SK-N-SH treated with all-trans-retinoic acid at 6 μM for 48 hours (cell line): ENCODE measurements around the gene SPECC1.

Experiments
- ATAC-seq: fragments of 200-7000 bp; cut with Tn5 transposase; 3 replicates; pipeline ENCODE4 v1.9.1; 2020; ENCODE audit warnings: mild to moderate bottlenecking, moderate library complexity
- ARNTL ChIP-seq: fragments of 450-650 bp; formaldehyde crosslinking; IDR thresholded peaks from 2 replicates; pipeline ENCODE4 v1.5.0; 2020; ENCODE audit warnings: low read depth, mild to moderate bottlenecking, moderate library complexity, borderline replicate concordance
- BACH2 ChIP-seq: fragments of 250-450 bp; sonication (Bioruptor Pico); IDR thresholded peaks from 2 replicates; pipeline ENCODE4 v1.9.0; 2021; ENCODE audit warnings: mild to moderate bottlenecking, borderline replicate concordance
- CSDC2 ChIP-seq: fragments of 250-450 bp; sonication (Bioruptor Pico); IDR thresholded peaks from 2 replicates; pipeline ENCODE4 v1.5.0; 2020; ENCODE audit warnings: mild to moderate bottlenecking, moderate library complexity
- ESRRG ChIP-seq: fragments of 250-450 bp; sonication (Bioruptor Pico); IDR thresholded peaks from 2 replicates; pipeline ENCODE4 v1.6.1; 2021; ENCODE audit warnings: mild to moderate bottlenecking
- GLIS3 ChIP-seq: fragments of 250-450 bp; sonication (Bioruptor Pico); IDR thresholded peaks from 2 replicates; pipeline ENCODE4 v1.5.0; 2020; ENCODE audit warnings: mild to moderate bottlenecking, moderate library complexity
- ISL1 ChIP-seq: fragments of 250-450 bp; sonication (Bioruptor Pico); IDR thresholded peaks from 2 replicates; pipeline ENCODE4 v2.1.2; 2022; ENCODE audit warnings: mild to moderate bottlenecking, moderate library complexity
- OSR1 ChIP-seq: fragments of 250-450 bp; sonication (Bioruptor Pico); IDR thresholded peaks from 2 replicates; pipeline ENCODE4 v1.8.0; 2022; ENCODE audit warnings: moderate library complexity, mild to moderate bottlenecking, inconsistent platforms
- POU6F1 ChIP-seq: fragments of 250-450 bp; sonication (Bioruptor Pico); IDR thresholded peaks from 2 replicates; pipeline ENCODE4 v1.8.0; 2021; ENCODE audit warnings: low read depth, mild to moderate bottlenecking, moderate library complexity, borderline replicate concordance
- PPARA ChIP-seq: fragments of 250-450 bp; sonication (Bioruptor Pico); IDR thresholded peaks from 2 replicates; pipeline ENCODE4 v1.5.0; 2020; ENCODE audit warnings: mild to moderate bottlenecking, borderline replicate concordance
- RARB ChIP-seq: fragments of 250-450 bp; sonication (Bioruptor Pico); IDR thresholded peaks from 2 replicates; pipeline ENCODE4 v1.8.0; 2021; ENCODE audit warnings: mild to moderate bottlenecking, moderate library complexity
- SNAI2 ChIP-seq: fragments of 250-450 bp; sonication (Bioruptor Pico); IDR thresholded peaks from 2 replicates; pipeline ENCODE4 v1.5.0; 2020; ENCODE audit warnings: mild to moderate bottlenecking, moderate library complexity
- TCF4 ChIP-seq: fragments of 250-450 bp; sonication (Bioruptor Pico); IDR thresholded peaks from 2 replicates; pipeline ENCODE4 v1.8.0; 2021; ENCODE audit warnings: mild to moderate bottlenecking, moderate library complexity, borderline replicate concordance
- TOX ChIP-seq: fragments of 250-450 bp; sonication (Bioruptor Pico); IDR thresholded peaks from 2 replicates; pipeline ENCODE4 v1.8.0; 2021; ENCODE audit warnings: mild to moderate bottlenecking, moderate library complexity, borderline replicate concordance
- ZC3H10 ChIP-seq: fragments of 250-450 bp; sonication (Bioruptor Pico); IDR thresholded peaks from 2 replicates; pipeline ENCODE4 v1.5.1; 2021; ENCODE audit warnings: mild to moderate bottlenecking, moderate library complexity
- ZFP3 ChIP-seq: fragments of 250-450 bp; sonication (Bioruptor Pico); IDR thresholded peaks from 2 replicates; pipeline ENCODE4 v1.5.0; 2020; ENCODE audit warnings: mild to moderate bottlenecking, moderate library complexity
- ZFP30 ChIP-seq: fragments of 450-650 bp; formaldehyde crosslinking; IDR thresholded peaks from 2 replicates; pipeline ENCODE4 v1.5.0; 2022; ENCODE audit warnings: mild to moderate bottlenecking, moderate library complexity
- ZNF565 ChIP-seq: fragments of 450-650 bp; formaldehyde crosslinking; conservative IDR thresholded peaks from 2 replicates; pipeline ENCODE4 v1.5.0; 2020; ENCODE audit warnings: low read depth, mild to moderate bottlenecking, moderate library complexity
- ZNF70 ChIP-seq: fragments of 450-650 bp; formaldehyde crosslinking; IDR thresholded peaks from 2 replicates; pipeline ENCODE4 v1.5.0; 2020; ENCODE audit warnings: mild to moderate bottlenecking, moderate library complexity
- ZNF8 ChIP-seq: fragments of 450-650 bp; formaldehyde crosslinking; IDR thresholded peaks from 2 replicates; pipeline ENCODE4 v1.5.0; 2020; ENCODE audit warnings: mild to moderate bottlenecking, moderate library complexity
- TF ChIP-seq, protein P1 (sequence below): fragments of 250-450 bp; sonication (Bioruptor Pico); IDR thresholded peaks from 2 replicates; pipeline ENCODE4 v1.8.0; 2020; ENCODE audit warnings: mild to moderate bottlenecking, moderate library complexity, borderline replicate concordance
- TF ChIP-seq, protein P2 (sequence below): fragments of 250-450 bp; sonication (Bioruptor Pico); IDR thresholded peaks from 2 replicates; pipeline ENCODE4 v1.5.0; 2020; ENCODE audit warnings: mild to moderate bottlenecking, moderate library complexity
- TF ChIP-seq, protein P3 (sequence below): fragments of 250-450 bp; sonication (Bioruptor Pico); IDR thresholded peaks from 2 replicates; pipeline ENCODE4 v1.5.1; 2021; ENCODE audit warnings: mild to moderate bottlenecking, moderate library complexity

Gene SPECC1

DNA sequence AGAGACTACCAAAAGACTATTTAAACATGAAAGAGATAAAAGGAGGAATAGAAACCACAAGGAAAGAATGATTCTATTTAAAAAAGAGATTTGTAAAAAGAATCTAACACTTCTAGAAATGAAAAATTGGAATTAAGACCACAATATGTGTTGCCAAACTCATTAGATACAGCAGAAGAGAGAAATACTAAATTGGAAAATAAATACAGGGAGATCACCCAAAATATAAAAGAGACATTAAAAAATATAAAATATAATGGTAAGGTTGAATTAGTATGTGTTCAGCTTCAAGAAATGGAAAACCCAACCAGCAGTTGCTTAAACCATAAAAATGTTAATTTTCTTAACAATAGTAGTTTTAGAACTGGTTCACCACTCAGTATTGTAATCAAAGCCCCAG lies 297.8 kb downstream of the SPECC1 start:
- TF ChIP-seq, protein P1, sequence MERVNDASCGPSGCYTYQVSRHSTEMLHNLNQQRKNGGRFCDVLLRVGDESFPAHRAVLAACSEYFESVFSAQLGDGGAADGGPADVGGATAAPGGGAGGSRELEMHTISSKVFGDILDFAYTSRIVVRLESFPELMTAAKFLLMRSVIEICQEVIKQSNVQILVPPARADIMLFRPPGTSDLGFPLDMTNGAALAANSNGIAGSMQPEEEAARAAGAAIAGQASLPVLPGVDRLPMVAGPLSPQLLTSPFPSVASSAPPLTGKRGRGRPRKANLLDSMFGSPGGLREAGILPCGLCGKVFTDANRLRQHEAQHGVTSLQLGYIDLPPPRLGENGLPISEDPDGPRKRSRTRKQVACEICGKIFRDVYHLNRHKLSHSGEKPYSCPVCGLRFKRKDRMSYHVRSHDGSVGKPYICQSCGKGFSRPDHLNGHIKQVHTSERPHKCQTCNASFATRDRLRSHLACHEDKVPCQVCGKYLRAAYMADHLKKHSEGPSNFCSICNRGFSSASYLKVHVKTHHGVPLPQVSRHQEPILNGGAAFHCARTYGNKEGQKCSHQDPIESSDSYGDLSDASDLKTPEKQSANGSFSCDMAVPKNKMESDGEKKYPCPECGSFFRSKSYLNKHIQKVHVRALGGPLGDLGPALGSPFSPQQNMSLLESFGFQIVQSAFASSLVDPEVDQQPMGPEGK, result no peak
- no peak for TF ChIP-seq CSDC2 (CRISPR knock-in tag)
- no peak for TF ChIP-seq TOX (CRISPR knock-in tag)
- TF ChIP-seq ZNF565, result no peak
- TF ChIP-seq ARNTL, result no peak
- TF ChIP-seq ISL1 (CRISPR knock-in tag), result 0 out of 2 replicates have a peak, but pooled peaks have one; percentile 8
- no peak for TF ChIP-seq POU6F1 (CRISPR knock-in tag)
- TF ChIP-seq ZNF8 (CRISPR knock-in tag), result no peak
- TF ChIP-seq ZFP30 (CRISPR knock-in tag), result peak; percentile 99
- no peak for TF ChIP-seq PPARA (CRISPR knock-in tag)
- TF ChIP-seq BACH2 (CRISPR knock-in tag), result no peak
- no peak for TF ChIP-seq OSR1 (CRISPR knock-in tag)
- no peak for TF ChIP-seq GLIS3 (CRISPR knock-in tag)
- ATAC-seq, result no peak

DNA sequence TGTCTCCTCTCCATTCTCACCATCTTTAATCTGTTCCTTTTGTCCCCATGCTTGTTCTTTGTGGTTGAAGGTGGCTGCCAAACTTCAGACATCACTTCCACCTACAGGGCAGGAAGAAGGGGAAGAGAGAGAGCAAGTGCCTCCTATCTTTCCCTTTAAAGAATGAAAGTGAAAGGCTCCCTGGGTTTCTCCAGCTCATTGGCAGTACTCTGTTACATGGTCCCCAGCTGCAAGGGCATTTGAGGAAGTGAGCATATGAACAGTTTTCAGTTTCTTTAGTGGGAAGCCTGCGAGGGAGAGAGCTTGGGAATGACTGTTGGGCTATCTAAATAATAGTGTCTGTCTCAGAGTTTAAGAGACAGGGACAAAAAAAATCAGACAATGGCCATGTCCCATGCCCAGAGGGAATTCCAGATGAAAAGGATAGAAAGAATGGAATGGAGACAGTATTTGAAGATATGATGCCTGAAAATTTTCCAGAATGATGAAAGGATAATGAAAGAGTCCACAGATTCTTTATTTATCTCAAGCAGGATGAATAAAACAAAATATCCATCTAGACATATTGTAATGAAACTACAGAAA lies 298.3 kb downstream of the SPECC1 start:
- no peak for TF ChIP-seq TCF4 (CRISPR knock-in tag)
- TF ChIP-seq RARB (CRISPR knock-in tag), result no peak
- TF ChIP-seq, protein P1, result no peak
- no peak for TF ChIP-seq ISL1 (CRISPR knock-in tag)
- no peak for TF ChIP-seq ZNF8 (CRISPR knock-in tag)
- TF ChIP-seq, protein P2, sequence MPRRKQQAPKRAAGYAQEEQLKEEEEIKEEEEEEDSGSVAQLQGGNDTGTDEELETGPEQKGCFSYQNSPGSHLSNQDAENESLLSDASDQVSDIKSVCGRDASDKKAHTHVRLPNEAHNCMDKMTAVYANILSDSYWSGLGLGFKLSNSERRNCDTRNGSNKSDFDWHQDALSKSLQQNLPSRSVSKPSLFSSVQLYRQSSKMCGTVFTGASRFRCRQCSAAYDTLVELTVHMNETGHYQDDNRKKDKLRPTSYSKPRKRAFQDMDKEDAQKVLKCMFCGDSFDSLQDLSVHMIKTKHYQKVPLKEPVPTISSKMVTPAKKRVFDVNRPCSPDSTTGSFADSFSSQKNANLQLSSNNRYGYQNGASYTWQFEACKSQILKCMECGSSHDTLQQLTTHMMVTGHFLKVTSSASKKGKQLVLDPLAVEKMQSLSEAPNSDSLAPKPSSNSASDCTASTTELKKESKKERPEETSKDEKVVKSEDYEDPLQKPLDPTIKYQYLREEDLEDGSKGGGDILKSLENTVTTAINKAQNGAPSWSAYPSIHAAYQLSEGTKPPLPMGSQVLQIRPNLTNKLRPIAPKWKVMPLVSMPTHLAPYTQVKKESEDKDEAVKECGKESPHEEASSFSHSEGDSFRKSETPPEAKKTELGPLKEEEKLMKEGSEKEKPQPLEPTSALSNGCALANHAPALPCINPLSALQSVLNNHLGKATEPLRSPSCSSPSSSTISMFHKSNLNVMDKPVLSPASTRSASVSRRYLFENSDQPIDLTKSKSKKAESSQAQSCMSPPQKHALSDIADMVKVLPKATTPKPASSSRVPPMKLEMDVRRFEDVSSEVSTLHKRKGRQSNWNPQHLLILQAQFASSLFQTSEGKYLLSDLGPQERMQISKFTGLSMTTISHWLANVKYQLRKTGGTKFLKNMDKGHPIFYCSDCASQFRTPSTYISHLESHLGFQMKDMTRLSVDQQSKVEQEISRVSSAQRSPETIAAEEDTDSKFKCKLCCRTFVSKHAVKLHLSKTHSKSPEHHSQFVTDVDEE (CRISPR knock-in tag), result no peak
- TF ChIP-seq SNAI2 (CRISPR knock-in tag), result no peak
- no peak for TF ChIP-seq ZFP30 (CRISPR knock-in tag)
- no peak for TF ChIP-seq ZFP3
- TF ChIP-seq, protein P3, sequence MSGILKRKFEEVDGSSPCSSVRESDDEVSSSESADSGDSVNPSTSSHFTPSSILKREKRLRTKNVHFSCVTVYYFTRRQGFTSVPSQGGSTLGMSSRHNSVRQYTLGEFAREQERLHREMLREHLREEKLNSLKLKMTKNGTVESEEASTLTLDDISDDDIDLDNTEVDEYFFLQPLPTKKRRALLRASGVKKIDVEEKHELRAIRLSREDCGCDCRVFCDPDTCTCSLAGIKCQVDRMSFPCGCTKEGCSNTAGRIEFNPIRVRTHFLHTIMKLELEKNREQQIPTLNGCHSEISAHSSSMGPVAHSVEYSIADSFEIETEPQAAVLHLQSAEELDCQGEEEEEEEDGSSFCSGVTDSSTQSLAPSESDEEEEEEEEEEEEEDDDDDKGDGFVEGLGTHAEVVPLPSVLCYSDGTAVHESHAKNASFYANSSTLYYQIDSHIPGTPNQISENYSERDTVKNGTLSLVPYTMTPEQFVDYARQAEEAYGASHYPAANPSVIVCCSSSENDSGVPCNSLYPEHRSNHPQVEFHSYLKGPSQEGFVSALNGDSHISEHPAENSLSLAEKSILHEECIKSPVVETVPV (CRISPR knock-in tag), result no peak
- TF ChIP-seq PPARA (CRISPR knock-in tag), result no peak
- no peak for TF ChIP-seq ESRRG (CRISPR knock-in tag)
- TF ChIP-seq ARNTL, result no peak
- TF ChIP-seq CSDC2 (CRISPR knock-in tag), result no peak
- TF ChIP-seq TOX (CRISPR knock-in tag), result no peak
- no peak for TF ChIP-seq ZNF565
- no peak for ATAC-seq

DNA sequence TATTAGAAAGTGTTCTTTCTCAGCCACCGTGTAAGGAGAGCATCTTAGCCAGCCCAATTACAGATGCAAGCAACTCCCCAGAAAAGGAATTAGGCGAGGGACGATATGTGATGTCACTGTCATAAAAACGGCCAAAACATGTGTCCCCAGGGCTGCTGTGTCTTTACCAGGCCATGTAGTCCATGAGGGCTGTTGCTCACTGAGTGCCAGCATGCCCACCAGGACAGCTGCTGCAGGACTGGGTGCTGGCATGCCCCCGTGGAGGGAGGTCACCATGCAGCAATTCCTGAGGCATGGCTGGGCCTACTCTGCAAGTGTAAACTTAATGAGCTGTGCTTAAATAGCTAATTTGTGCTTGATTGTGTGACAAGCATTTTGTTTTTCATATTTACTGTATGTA lies 301.3 kb downstream of the SPECC1 start:
- no peak for ATAC-seq
- no peak for TF ChIP-seq ARNTL
- TF ChIP-seq, protein P3 (CRISPR knock-in tag), result no peak
- TF ChIP-seq ZC3H10, result no peak
- TF ChIP-seq GLIS3 (CRISPR knock-in tag), result no peak
- no peak for TF ChIP-seq ZFP30 (CRISPR knock-in tag)
- TF ChIP-seq OSR1 (CRISPR knock-in tag), result no peak
- no peak for TF ChIP-seq SNAI2 (CRISPR knock-in tag)
- no peak for TF ChIP-seq CSDC2 (CRISPR knock-in tag)
- TF ChIP-seq, protein P2 (CRISPR knock-in tag), result no peak
- no peak for TF ChIP-seq PPARA (CRISPR knock-in tag)
- no peak for TF ChIP-seq TCF4 (CRISPR knock-in tag)
- TF ChIP-seq ISL1 (CRISPR knock-in tag), result no peak
- TF ChIP-seq ZNF8 (CRISPR knock-in tag), result no peak
- no peak for TF ChIP-seq ZNF70 (CRISPR knock-in tag)
